SH-SY5Y (cell line): ENCODE measurements around the gene MANBA.

Source experiments
- GATA2 ChIP-seq: IDR thresholded peaks from 2 replicates; pipeline ENCODE4 v1.6.1; 2011; ENCODE audit warnings: mild to moderate bottlenecking, low read depth, low read length
- GATA3 ChIP-seq: IDR thresholded peaks from 2 replicates; pipeline ENCODE4 v1.6.1; 2011; ENCODE audit warnings: low read depth, mild to moderate bottlenecking, low read length, moderate library complexity

Gene MANBA

DNA sequence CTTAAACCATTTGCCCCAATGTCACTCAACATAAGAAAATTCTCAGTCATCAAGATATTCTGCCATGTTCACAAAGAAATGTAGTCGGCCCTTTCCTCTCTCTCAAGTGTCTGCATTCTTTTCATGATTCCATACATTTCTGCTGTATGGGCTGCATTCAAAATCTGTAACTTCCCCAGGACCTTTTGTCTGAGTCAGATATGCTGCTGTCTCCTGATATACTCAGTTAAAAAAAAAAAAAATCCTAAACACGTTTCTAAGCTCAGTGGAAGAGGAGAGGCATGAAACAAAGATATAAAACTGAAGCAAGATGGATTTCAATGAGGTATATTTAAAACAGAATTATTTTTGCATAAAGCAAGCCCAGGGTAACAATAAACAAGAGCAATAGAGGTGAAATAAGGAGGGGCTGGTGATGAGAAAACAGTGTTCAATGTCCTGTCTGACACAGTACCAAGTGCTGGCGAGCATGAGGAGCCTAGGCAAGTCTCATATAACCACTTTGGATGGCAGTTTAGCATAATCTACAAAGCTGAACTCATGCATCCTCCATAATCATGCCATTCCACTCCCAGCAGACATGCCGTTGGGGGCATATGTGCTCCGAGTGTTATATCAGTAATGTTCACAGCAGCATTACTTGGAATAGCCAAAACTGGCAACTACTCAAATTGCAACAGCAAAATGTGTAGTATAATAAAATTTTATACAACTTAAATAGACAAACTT, 76.7 kb downstream of the MANBA start:
- TF ChIP-seq GATA2 (no peak), GATA3 (no peak)

DNA sequence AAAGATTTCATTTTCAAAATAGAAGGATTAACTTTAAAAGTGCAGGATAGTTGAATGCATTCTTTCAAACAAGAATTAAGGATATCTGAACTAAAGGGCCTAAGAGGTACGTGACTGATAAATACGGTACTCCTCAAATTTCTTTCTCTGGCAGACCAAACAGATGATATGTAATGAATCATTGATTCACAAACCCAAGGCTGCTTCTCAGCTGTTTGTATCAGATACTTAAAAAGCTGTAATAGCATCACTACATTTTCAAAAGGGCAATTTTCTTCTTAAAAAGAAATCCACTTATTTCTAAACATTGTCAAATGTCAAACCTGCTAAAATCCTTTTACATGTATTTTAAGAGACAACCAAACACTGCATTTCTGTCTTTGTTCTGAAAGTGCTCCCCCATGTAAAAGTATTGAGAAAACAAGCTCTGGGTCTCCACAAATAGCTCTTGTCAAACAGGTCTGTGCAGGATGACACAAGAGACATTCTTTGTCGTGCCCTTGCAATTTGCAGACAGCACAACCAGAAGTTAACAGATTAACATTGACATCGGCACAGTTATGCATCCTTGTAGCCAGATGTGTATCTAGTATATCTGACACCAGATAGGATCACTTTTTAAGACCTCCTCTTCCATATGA, 82.0 kb downstream of the MANBA start:
- TF ChIP-seq GATA3 (no peak), GATA2 (no peak)

- TF ChIP-seq GATA2 (no peak), GATA3 (no peak)
Measured at GRCh38 chr4:102678107-102678506, 82.7 kb downstream of the MANBA start.

- TF ChIP-seq GATA3 (no peak), GATA2 (no peak)
Measured at GRCh38 chr4:102675141-102675540, 85.6 kb downstream of the MANBA start.

DNA sequence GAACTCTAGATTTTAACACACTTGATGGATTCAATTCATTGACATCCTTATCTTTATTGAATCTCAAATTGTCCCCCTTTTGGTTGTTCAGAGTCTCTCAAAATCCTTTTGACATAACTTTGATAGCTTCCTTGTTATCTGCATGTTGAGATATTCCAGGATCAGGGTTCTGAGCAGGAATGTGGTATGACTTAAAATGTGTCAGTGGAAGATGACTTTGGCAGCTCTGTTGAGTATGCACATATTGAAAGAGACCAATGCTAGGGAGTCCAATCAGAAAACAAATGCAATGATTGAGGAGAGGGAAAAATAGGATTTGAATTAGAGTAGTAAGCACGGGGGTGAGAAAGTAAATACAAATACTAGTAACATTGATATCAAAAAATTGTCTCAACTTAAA, 93.8 kb downstream of the MANBA start:
- TF ChIP-seq GATA3 (no peak), GATA2 (no peak)

DNA sequence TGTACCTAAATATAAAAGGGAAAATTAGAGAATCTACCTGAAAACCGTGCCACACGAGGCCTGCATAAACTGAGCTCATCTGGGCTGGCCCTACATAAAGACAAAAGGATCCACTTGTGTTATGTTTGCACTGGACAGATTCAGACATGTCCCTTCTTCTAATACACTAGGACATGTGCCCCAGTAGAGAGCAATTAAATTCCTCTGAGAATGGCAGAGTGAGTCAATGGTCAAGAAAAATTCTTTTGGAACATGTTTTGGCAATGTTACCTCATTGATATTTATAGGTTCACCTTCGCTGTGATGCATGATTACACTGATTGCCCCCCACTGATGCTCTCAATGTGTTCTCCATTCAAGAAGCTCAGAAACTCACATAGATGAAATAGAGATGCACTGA, 95.2 kb downstream of the MANBA start:
- TF ChIP-seq GATA3 = no peak
- TF ChIP-seq GATA2 = no peak

- TF ChIP-seq GATA3 (no peak), GATA2 (no peak)
Measured at GRCh38 chr4:102663073-102663472, 97.7 kb downstream of the MANBA start.

DNA sequence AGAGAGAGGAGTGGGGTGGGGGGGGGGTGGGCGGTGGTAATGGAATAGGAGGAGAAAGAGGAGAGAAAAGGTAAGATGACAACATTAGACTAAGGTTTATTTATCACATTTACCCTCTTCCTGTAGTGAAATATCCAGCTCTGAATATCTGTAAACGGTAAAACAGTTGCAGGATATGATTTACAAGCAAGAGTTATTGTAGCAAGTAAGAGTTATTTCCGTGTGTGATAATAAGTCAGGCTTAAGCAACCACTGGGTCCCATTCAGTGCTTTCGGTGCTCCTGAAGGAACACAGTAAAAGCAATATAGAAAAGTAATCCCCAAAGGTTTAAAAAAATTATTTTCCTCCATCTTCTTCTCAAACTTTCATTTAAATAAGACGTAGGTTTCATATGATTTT, 103.6 kb downstream of the MANBA start:
- no peak for TF ChIP-seq GATA3
- TF ChIP-seq GATA2 = no peak

DNA sequence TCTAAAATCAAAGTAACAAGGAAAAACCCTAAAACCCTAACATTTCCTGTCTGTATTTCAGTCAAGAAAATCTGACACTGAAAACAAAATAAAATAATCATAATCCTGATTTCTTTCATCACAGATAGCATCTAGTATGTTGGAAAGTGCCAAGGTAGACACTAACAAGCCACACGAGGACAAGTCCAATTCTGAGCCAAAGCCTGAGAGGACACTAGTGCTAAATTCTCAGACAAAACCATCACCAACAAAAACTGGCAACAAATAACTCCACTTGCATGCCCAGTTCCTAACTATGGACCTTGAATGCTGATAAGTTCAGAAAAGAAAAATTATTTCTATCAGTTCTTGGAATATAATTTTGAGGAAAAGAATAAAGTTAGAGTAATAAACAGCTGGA, 113.7 kb downstream of the MANBA start:
- TF ChIP-seq GATA3 = no peak
- TF ChIP-seq GATA2 = no peak

GRCh38 chr4:102642631-102643298, 118.0 kb downstream of the MANBA start:
- no peak for TF ChIP-seq GATA3
- no peak for TF ChIP-seq GATA2

DNA sequence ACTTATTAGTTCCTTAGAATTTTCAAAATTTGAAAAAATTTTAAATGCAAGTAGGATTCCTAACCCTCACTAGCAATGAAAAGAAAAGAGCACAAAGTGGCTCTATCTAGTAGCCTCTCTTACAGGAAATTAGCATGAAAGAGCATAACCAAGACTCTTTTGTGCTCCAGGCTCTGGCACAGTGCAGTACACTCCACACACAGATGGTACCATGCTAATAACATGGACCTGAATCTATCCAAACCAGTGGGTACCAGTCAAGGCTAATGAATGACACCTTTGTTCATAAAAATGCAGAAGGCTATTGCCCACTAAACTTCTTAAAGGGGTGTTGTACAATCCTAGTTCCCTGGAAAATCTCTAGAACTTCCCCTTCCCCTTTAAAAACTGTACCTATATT, 119.0 kb downstream of the MANBA start:
- TF ChIP-seq GATA2 = no peak
- no peak for TF ChIP-seq GATA3

GRCh38 chr4:102640669-102641068, 120.1 kb downstream of the MANBA start:
- no peak for TF ChIP-seq GATA2
- TF ChIP-seq GATA3 = no peak

DNA sequence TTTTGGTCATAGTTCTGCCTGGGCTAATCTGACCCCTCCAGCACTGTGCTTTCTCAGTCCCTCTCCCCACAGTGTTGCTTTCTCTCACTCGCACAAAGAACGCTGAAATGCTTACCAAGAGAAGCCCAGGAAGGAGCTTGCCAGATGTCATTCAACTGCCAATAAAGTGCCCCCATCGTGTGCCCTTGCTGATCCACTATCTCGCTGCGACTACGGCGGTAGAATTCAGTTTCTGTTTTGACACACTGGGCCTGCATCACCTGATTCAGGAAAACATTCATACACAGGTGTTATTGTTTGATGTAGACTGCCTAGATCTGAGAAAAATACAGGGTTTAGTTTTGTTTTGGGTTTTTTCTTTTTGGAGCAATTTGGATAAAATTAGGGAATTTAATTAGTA, 121.2 kb downstream of the MANBA start:
- TF ChIP-seq GATA3 = no peak
- TF ChIP-seq GATA2 = no peak

- no peak for TF ChIP-seq GATA3
Measured at GRCh38 chr4:102638621-102639020, 122.1 kb downstream of the MANBA start.

DNA sequence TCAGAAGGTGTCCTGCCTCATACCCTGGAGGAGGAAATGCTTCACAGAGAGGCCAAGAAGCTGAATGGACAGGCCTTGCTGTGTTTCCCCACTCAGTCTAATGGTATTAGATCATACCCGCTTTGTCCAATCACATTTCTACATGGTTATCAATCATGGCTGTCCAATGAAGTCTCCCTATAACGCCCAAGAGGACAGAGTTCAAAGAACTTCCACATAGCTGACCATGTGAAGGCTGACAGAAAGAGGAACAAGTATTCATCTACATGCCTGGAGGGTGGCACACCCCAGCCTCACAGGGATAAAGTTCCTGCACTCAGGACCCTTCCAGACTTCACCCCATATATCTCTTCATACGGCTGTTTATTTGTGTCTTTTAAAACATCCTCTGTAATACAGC, 123.4 kb downstream of the MANBA start:
- TF ChIP-seq GATA2 (no peak), GATA3 (no peak)
